GM18508 (cell line): ENCODE data around the gene MLXIP.

Source experiments
- ATAC-seq: cut with Tn5 transposase; IDR thresholded peaks from one replicate; pipeline ENCODE4 v1.9.1; 2021; ENCODE audit warnings: moderate number of reproducible peaks; ENCODE audit not compliant: insufficient read depth, unreplicated experiment

MLXIP gene

GRCh38 chr12:122076743-122077495 lies 1.6 kb upstream of the MLXIP start:
- ATAC-seq = no peak

- ATAC-seq = no peak
These were observed 526 bp downstream of the MLXIP start for GRCh38 chr12:122079033-122079531.

GRCh38 chr12:122079532-122080081 lies 1.1 kb downstream of the MLXIP start:
- ATAC-seq = no peak

- ATAC-seq = no peak
These were observed 1.9 kb downstream of the MLXIP start for GRCh38 chr12:122080149-122081082.

- ATAC-seq = no peak
These were observed 2.6 kb downstream of the MLXIP start for GRCh38 chr12:122081083-122081696.

GRCh38 chr12:122081697-122082221 lies 3.2 kb downstream of the MLXIP start:
- peak; percentile 61 for ATAC-seq

GRCh38 chr12:122082621-122083356 lies 4.2 kb downstream of the MLXIP start:
- ATAC-seq = no peak

- ATAC-seq = no peak
These were observed 6.4 kb downstream of the MLXIP start for GRCh38 chr12:122084857-122085405.

GRCh38 chr12:122085591-122085990 lies 7.0 kb downstream of the MLXIP start:
- ATAC-seq = no peak

- ATAC-seq = no peak
These were observed 7.6 kb downstream of the MLXIP start for GRCh38 chr12:122086116-122086515.

- no peak for ATAC-seq
These were observed 8.2 kb downstream of the MLXIP start for GRCh38 chr12:122086641-122087285.

- ATAC-seq = no peak
These were observed 9.0 kb downstream of the MLXIP start for GRCh38 chr12:122087431-122088178.

- no peak for ATAC-seq
These were observed 9.7 kb downstream of the MLXIP start for GRCh38 chr12:122088179-122088810.

- ATAC-seq = no peak
These were observed 10.5 kb downstream of the MLXIP start for GRCh38 chr12:122089077-122089476.

- no peak for ATAC-seq
These were observed 12.4 kb downstream of the MLXIP start for GRCh38 chr12:122090759-122091515.

- no peak for ATAC-seq
These were observed 14.7 kb downstream of the MLXIP start for GRCh38 chr12:122093098-122093883.
